Astrocyte (in vitro differentiated cells and primary cell): ENCODE results near the gene FBXW8. TPM values are rescaled to one million over a fixed set of nuclear protein-coding genes. Genes with fewer than 3 reads are reported as not detected.
A peak's percentile ranks its signal among the peaks of the same experiment; 100 is the strongest.

Source experiments
- DNase-seq: peaks from one replicate; pipeline ENCODE4 v3.0.0-alpha.2; 2010; ENCODE audit warnings: low read depth
- FAIRE-seq: peaks from 2 replicates; lab custom pipeline; 2011; peaks lifted over from hg19 to GRCh38; lab: Jason Lieb, UNC
- H2AFZ ChIP-seq: 2 replicates; pipeline ENCODE4 v1.6.0; 2012; ENCODE audit warnings: low read depth, low read length, inconsistent platforms
- H3K27ac ChIP-seq: 2 replicates; pipeline ENCODE4 v1.5.1; 2011; ENCODE audit warnings: low read depth, low read length, inconsistent platforms
- H3K27me3 ChIP-seq: 2 replicates; pipeline ENCODE4 v1.6.0; 2011; ENCODE audit warnings: low read length, inconsistent platforms; ENCODE audit not compliant: insufficient read depth
- H3K36me3 ChIP-seq: 2 replicates; pipeline ENCODE4 v1.5.1; 2011; ENCODE audit warnings: low read length, inconsistent platforms; ENCODE audit not compliant: insufficient read depth
- H3K4me1 ChIP-seq: 2 replicates; pipeline ENCODE4 v1.5.1; 2011; ENCODE audit warnings: low read length, inconsistent platforms; ENCODE audit not compliant: insufficient read depth
- H3K4me2 ChIP-seq: 2 replicates; pipeline ENCODE4 v1.6.0; 2012; ENCODE audit warnings: low read length, inconsistent platforms
- H3K4me3 ChIP-seq: 2 replicates; pipeline ENCODE4 v1.5.1; 2011; ENCODE audit warnings: low read depth, mild to moderate bottlenecking, low read length, inconsistent platforms; ENCODE audit not compliant: insufficient read depth
- H3K79me2 ChIP-seq: 2 replicates; pipeline ENCODE4 v1.6.0; 2012; ENCODE audit warnings: mild to moderate bottlenecking, low read length, inconsistent platforms; ENCODE audit not compliant: insufficient read depth
- H3K9ac ChIP-seq: 2 replicates; pipeline ENCODE4 v1.6.0; 2012; ENCODE audit warnings: mild to moderate bottlenecking, low read length, inconsistent platforms
- H3K9me3 ChIP-seq: 2 replicates; pipeline ENCODE4 v1.5.1; 2012; ENCODE audit warnings: low read depth, mild to moderate bottlenecking, low read length, inconsistent platforms; ENCODE audit not compliant: insufficient read depth
- H4K20me1 ChIP-seq: 2 replicates; pipeline ENCODE4 v1.6.0; 2012; ENCODE audit warnings: low read length, inconsistent platforms; ENCODE audit not compliant: insufficient read depth
- H3K27ac Mint-ChIP-seq: one replicate; pipeline ENCODE4 v1.8.0; 2021; ENCODE audit warnings: mild to moderate bottlenecking, mixed read lengths; ENCODE audit not compliant: unreplicated experiment
- H3K27me3 Mint-ChIP-seq: one replicate; pipeline ENCODE4 v1.8.0; 2021; ENCODE audit warnings: low read depth, mixed read lengths; ENCODE audit not compliant: unreplicated experiment
- H3K36me3 Mint-ChIP-seq: one replicate; pipeline ENCODE4 v1.8.0; 2021; ENCODE audit warnings: low read depth, mixed read lengths; ENCODE audit not compliant: unreplicated experiment
- H3K4me1 Mint-ChIP-seq: one replicate; pipeline ENCODE4 v1.8.0; 2021; ENCODE audit warnings: low read depth, mixed read lengths; ENCODE audit not compliant: unreplicated experiment
- H3K4me3 Mint-ChIP-seq: one replicate; pipeline ENCODE4 v1.8.0; 2021; ENCODE audit warnings: mild to moderate bottlenecking, moderate library complexity, mixed read lengths; ENCODE audit not compliant: unreplicated experiment
- H3K9me3 Mint-ChIP-seq: one replicate; pipeline ENCODE4 v1.8.0; 2021; ENCODE audit warnings: mild to moderate bottlenecking, mixed read lengths; ENCODE audit not compliant: unreplicated experiment
- CTCF ChIP-seq: IDR thresholded peaks from 2 replicates; pipeline ENCODE4 v1.5.1; 2011; ENCODE audit warnings: low read depth, mild to moderate bottlenecking, inconsistent platforms, low read length, moderate library complexity; ENCODE audit not compliant: insufficient read depth
- EZH2 ChIP-seq: IDR thresholded peaks from 2 replicates; pipeline ENCODE4 v1.6.1; 2012; ENCODE audit warnings: mild to moderate bottlenecking, low read length, inconsistent platforms; ENCODE audit not compliant: insufficient read depth
- total RNA-seq: library from RNA; stranded (reverse); gene quantifications from 2 replicates; pipeline ENCODE4 v1.2.1, GENCODE V29; 2021

The FBXW8 gene
- total RNA-seq, 1 donor from 2014 or later, result 26.4 TPM

DNA sequence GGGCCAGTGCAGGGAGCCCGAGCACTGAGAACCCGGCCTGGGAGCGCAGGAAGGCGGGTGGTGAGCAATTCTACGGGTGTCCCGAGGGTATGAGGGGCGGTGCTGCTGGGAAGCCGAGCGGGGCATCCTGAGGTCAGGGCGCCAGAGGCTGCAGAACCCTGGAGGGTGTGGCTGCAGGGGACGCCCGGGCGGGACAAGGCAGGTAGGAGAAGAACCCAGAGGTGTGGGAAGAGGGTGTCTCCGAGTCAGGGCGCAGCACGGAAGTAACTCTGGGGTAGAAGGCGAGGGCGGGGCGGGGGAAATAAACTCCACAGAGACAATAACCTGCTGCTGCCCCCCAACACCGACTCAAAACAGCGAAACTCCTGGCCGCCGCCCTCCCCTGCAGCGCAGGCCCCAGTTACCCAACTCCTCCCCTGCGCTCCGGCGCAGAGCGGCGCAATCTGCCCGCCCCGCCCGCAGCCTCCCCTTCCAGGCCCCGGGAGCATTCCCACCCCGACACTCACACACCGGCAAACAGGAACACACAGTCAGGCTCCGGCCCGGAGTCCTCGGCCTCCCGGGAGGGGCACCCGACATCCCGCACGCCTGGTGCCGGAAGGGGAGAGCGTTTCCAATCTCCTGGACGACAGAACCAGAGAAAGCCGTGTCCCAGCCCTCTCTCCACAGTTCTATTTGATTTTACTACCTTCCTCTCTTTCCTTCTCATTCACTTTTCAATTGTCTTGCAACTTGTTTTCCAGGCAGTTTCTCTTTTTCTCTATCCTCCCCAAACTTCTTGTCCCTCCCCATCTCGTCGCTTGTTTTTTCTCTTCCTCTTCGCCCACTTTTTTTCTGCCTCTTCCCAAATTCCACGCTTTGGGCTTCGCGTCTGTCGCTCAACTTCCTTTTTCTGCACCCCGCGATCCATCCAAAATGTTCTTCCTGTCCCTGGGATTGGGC, 31.9 kb upstream of the FBXW8 start:
- peak overlapping the region; percentile 47 for H2AFZ ChIP-seq
- Mint-ChIP-seq H3K27me3 (peaks cover 40% of the 10 kb centered on the region), H3K4me1 (peaks cover 18% of the 10 kb centered on the region), H3K27ac (peak overlapping the region; percentile 56), H3K4me3 (peak overlapping the region; percentile 86), H3K9me3 (peaks cover 11% of the 10 kb centered on the region), H3K36me3 (peaks cover 2% of the 10 kb centered on the region)
- no peaks in the 10 kb centered on the region for H3K79me2 ChIP-seq
- no peak overlapping the region for H3K9ac ChIP-seq
- FAIRE-seq, result no peak
- no peak for DNase-seq
- no peaks in the 10 kb centered on the region for H3K36me3 ChIP-seq
- peaks cover 13% of the 10 kb centered on the region for H3K4me1 ChIP-seq
- H3K9me3 ChIP-seq, result peaks cover 4% of the 10 kb centered on the region
- TF ChIP-seq EZH2 (no peak), CTCF (no peak)
- peaks cover 3% of the 10 kb centered on the region for H4K20me1 ChIP-seq
- H3K27ac ChIP-seq, result no peak overlapping the region
- H3K4me3 ChIP-seq, result peak overlapping the region; percentile 10
- H3K4me2 ChIP-seq, result peak overlapping the region; percentile 85
- peaks cover 70% of the 10 kb centered on the region for H3K27me3 ChIP-seq

- no peak overlapping the region for H3K9ac ChIP-seq
- TF ChIP-seq EZH2, result peak; percentile 33
- no peak for TF ChIP-seq CTCF
- peaks cover 71% of the 10 kb centered on the region for H3K27me3 ChIP-seq
- Mint-ChIP-seq H3K27me3 (peaks cover 47% of the 10 kb centered on the region), H3K9me3 (peaks cover 6% of the 10 kb centered on the region), H3K4me1 (peaks cover 18% of the 10 kb centered on the region), H3K36me3 (peaks cover 2% of the 10 kb centered on the region), H3K4me3 (peak overlapping the region; percentile 93), H3K27ac (peak overlapping the region; percentile 56)
- H3K27ac ChIP-seq, result no peak overlapping the region
- H3K4me3 ChIP-seq, result no peak overlapping the region
- peak overlapping the region; percentile 85 for H3K4me2 ChIP-seq
- peaks cover 1% of the 10 kb centered on the region for H3K9me3 ChIP-seq
- H3K79me2 ChIP-seq, result no peaks in the 10 kb centered on the region
- H4K20me1 ChIP-seq, result peaks cover 3% of the 10 kb centered on the region
- FAIRE-seq (no peak), DNase-seq (no peak)
- peak overlapping the region; percentile 47 for H2AFZ ChIP-seq
- peaks cover 13% of the 10 kb centered on the region for H3K4me1 ChIP-seq
- H3K36me3 ChIP-seq, result no peaks in the 10 kb centered on the region
Measured at GRCh38 chr12:116879509-116880212, 31.1 kb upstream of the FBXW8 start.
